Breast epithelium (tissue), 3 donors: ENCODE measurements around the gene GAL.

ENCODE experiments used
- CTCF ChIP-seq, 3 donors: fragments of 450-650 bp; IDR thresholded peaks; one replicate each; pipeline ENCODE4 v1.5.1; 2016 to 2017; ENCODE audit warnings: antibody characterized with exemption in 3 of 3, mild to moderate bottlenecking in 3 of 3, moderate library complexity in 3 of 3
- POLR2A ChIP-seq: fragments of 450-650 bp; IDR thresholded peaks from one replicate; pipeline ENCODE4 v1.6.1; 2016; ENCODE audit warnings: antibody characterized with exemption, mild to moderate bottlenecking, moderate library complexity
- POLR2AphosphoS5 ChIP-seq, 3 donors: sonication (generic); formaldehyde crosslinking; IDR thresholded peaks; one replicate each; pipeline ENCODE4 v1.6.1; 2017; ENCODE audit warnings: antibody characterized with exemption in 3 of 3

- TF ChIP-seq CTCF (IDR thresholded peaks at IDR 0.05), result no peak
- TF ChIP-seq POLR2AphosphoS5 (IDR thresholded peaks at IDR 0.05), result no peak
- TF ChIP-seq POLR2A, result no peak
These were observed 29.4 kb upstream of the GAL start for GRCh38 chr11:68654978-68655377.
